Measurements from ENCODE around the gene MST1. TPM values are rescaled to one million over a fixed set of nuclear protein-coding genes. Genes with fewer than 3 reads are reported as not detected.

Gene MST1
- total RNA-seq, 1 donor from 2014 or later = 45.2 TPM

GRCh38 chr3:49653621-49654020, 35.7 kb downstream of the MST1 start:
- no peak for DNase-seq (ENCODE audit: low spot score, unreplicated experiment)
- H3K27ac Mint-ChIP-seq = no peak overlapping the region
- H3K4me1 Mint-ChIP-seq (ENCODE audit: low read depth) = peaks cover 3% of the 10 kb centered on the region
- no peaks in the 10 kb centered on the region for H3K27me3 Mint-ChIP-seq
- H3K4me3 Mint-ChIP-seq (ENCODE audit: low read depth) = no peak overlapping the region
- H3K36me3 Mint-ChIP-seq (ENCODE audit: insufficient read depth) = no peaks in the 10 kb centered on the region
- TF ChIP-seq CTCF (IDR thresholded peaks at IDR 0.05; ENCODE audit: unreplicated experiment) = no peak
- no peaks in the 10 kb centered on the region for H3K9me3 Mint-ChIP-seq (ENCODE audit: low read depth)

GRCh38 chr3:49652903-49653415, 36.3 kb downstream of the MST1 start:
- DNase-seq (ENCODE audit: low spot score, unreplicated experiment) = no peak
- H3K27ac Mint-ChIP-seq = no peak overlapping the region

GRCh38 chr3:49652218-49652902, 36.9 kb downstream of the MST1 start:
- no peak for TF ChIP-seq CTCF (IDR thresholded peaks at IDR 0.05; ENCODE audit: unreplicated experiment)
- no peak overlapping the region for H3K27ac Mint-ChIP-seq

More at GRCh38 chr3:49652903-49653415, 36.3 kb downstream of the MST1 start:
- Mint-ChIP-seq H3K36me3 (ENCODE audit: insufficient read depth) (no peaks in the 10 kb centered on the region), H3K4me1 (ENCODE audit: low read depth) (no peaks in the 10 kb centered on the region), H3K9me3 (ENCODE audit: low read depth) (no peaks in the 10 kb centered on the region), H3K4me3 (ENCODE audit: low read depth) (no peak overlapping the region), H3K27me3 (no peaks in the 10 kb centered on the region)
- no peak for TF ChIP-seq CTCF (IDR thresholded peaks at IDR 0.05; ENCODE audit: unreplicated experiment)

GRCh38 chr3:49650637-49651036, 38.6 kb downstream of the MST1 start:
- no peaks in the 10 kb centered on the region for H3K36me3 Mint-ChIP-seq (ENCODE audit: insufficient read depth)
- TF ChIP-seq CTCF (IDR thresholded peaks at IDR 0.05; ENCODE audit: unreplicated experiment) = no peak
- no peaks in the 10 kb centered on the region for H3K9me3 Mint-ChIP-seq (ENCODE audit: low read depth)
- DNase-seq (ENCODE audit: low spot score, unreplicated experiment) = no peak
- H3K27me3 Mint-ChIP-seq = no peaks in the 10 kb centered on the region
- H3K27ac Mint-ChIP-seq = no peak overlapping the region
- no peak overlapping the region for H3K4me3 Mint-ChIP-seq (ENCODE audit: low read depth)
- peaks cover 4% of the 10 kb centered on the region for H3K4me1 Mint-ChIP-seq (ENCODE audit: low read depth)

More at GRCh38 chr3:49652218-49652902, 36.9 kb downstream of the MST1 start:
- Mint-ChIP-seq H3K4me3 (ENCODE audit: low read depth) (no peak overlapping the region), H3K27me3 (no peaks in the 10 kb centered on the region), H3K4me1 (ENCODE audit: low read depth) (peaks cover 3% of the 10 kb centered on the region), H3K9me3 (ENCODE audit: low read depth) (no peaks in the 10 kb centered on the region), H3K36me3 (ENCODE audit: insufficient read depth) (no peaks in the 10 kb centered on the region)
- no peak for DNase-seq (ENCODE audit: low spot score, unreplicated experiment)

DNA sequence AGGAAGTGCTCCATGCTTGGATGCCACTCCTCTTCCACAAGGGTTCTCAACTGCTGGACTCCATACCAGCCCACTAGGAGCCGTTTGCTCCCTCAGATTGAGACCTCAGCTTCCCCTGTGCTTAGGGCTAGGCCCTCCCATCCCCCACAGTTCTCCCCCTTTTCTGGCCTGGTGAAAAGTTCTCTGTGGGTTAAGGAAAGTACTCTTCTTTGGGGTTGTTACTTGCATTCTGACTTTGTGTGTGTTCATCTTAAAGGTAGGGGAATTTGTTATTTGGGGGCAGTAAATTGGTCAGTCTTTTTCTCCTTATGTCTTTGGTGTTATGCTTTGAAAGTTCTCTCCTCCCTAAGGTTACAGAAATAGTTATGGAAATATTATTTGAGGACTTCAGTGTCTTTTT, 39.1 kb downstream of the MST1 start:
- peaks cover 4% of the 10 kb centered on the region for H3K4me1 Mint-ChIP-seq (ENCODE audit: low read depth)
- no peaks in the 10 kb centered on the region for H3K36me3 Mint-ChIP-seq (ENCODE audit: insufficient read depth)
- no peak for DNase-seq (ENCODE audit: low spot score, unreplicated experiment)
- no peak for TF ChIP-seq CTCF (IDR thresholded peaks at IDR 0.05; ENCODE audit: unreplicated experiment)
- no peak overlapping the region for H3K27ac Mint-ChIP-seq
- no peaks in the 10 kb centered on the region for H3K27me3 Mint-ChIP-seq
- no peaks in the 10 kb centered on the region for H3K9me3 Mint-ChIP-seq (ENCODE audit: low read depth)
- H3K4me3 Mint-ChIP-seq (ENCODE audit: low read depth) = no peak overlapping the region

All from progenitor cell of endocrine pancreas (in vitro differentiated cells).